ENCODE measurements around the gene C17orf107. TPM values are rescaled to one million over a fixed set of nuclear protein-coding genes. Genes with fewer than 3 reads are reported as not detected.

The C17orf107 gene
- total RNA-seq, 1 experiment from 2014 or later = 2.4 TPM

DNA sequence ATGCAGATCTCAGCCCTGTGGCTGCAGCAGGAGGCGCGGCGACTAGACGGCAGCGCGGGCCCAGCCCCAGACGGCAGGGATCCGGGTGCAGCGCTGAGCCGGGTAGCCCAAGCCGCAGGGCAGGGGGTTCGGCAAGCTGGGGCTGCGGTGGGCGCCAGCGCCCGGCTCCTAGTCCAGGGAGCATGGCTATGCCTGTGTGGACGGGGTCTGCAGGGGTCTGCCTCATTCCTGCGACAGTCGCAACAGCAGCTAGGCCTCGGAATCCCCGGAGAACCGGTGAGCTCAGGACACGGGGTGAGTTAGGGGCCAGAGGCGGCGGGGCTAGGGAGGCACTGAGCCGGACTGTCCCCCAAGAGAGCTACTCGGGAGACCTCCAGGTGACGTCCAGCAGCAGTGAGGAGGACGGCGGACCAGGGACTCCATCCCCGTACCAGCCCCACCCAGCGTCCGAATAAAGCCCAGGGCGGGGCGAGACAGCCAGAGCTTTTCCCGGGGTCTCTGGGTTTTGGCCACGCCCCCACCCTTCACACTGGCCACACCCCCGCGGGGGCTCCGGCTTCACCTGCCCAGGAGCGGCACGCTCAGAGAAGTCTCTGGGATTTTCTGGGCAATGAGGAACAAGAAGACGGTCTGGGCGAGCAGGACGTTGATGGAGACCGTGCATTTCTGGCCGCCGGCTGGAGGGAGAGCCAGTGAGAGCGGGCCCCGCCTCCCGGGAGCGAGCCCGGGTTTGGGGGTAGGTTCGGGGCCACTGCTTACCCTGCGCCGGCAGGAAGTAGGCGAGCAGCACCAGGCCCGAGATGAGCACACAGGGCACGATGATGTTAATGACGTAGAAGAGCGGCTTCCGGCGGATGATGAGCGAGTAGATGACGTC is 1.1 kb downstream of the C17orf107 start:
- TF ChIP-seq, protein P1, sequence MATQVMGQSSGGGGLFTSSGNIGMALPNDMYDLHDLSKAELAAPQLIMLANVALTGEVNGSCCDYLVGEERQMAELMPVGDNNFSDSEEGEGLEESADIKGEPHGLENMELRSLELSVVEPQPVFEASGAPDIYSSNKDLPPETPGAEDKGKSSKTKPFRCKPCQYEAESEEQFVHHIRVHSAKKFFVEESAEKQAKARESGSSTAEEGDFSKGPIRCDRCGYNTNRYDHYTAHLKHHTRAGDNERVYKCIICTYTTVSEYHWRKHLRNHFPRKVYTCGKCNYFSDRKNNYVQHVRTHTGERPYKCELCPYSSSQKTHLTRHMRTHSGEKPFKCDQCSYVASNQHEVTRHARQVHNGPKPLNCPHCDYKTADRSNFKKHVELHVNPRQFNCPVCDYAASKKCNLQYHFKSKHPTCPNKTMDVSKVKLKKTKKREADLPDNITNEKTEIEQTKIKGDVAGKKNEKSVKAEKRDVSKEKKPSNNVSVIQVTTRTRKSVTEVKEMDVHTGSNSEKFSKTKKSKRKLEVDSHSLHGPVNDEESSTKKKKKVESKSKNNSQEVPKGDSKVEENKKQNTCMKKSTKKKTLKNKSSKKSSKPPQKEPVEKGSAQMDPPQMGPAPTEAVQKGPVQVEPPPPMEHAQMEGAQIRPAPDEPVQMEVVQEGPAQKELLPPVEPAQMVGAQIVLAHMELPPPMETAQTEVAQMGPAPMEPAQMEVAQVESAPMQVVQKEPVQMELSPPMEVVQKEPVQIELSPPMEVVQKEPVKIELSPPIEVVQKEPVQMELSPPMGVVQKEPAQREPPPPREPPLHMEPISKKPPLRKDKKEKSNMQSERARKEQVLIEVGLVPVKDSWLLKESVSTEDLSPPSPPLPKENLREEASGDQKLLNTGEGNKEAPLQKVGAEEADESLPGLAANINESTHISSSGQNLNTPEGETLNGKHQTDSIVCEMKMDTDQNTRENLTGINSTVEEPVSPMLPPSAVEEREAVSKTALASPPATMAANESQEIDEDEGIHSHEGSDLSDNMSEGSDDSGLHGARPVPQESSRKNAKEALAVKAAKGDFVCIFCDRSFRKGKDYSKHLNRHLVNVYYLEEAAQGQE (IDR thresholded peaks at IDR 0.05; ENCODE audit: insufficient read depth in 1 of 2, low read depth in 2 of 2, low read length in 1 of 2) = no peak
- TF ChIP-seq, protein P2, sequence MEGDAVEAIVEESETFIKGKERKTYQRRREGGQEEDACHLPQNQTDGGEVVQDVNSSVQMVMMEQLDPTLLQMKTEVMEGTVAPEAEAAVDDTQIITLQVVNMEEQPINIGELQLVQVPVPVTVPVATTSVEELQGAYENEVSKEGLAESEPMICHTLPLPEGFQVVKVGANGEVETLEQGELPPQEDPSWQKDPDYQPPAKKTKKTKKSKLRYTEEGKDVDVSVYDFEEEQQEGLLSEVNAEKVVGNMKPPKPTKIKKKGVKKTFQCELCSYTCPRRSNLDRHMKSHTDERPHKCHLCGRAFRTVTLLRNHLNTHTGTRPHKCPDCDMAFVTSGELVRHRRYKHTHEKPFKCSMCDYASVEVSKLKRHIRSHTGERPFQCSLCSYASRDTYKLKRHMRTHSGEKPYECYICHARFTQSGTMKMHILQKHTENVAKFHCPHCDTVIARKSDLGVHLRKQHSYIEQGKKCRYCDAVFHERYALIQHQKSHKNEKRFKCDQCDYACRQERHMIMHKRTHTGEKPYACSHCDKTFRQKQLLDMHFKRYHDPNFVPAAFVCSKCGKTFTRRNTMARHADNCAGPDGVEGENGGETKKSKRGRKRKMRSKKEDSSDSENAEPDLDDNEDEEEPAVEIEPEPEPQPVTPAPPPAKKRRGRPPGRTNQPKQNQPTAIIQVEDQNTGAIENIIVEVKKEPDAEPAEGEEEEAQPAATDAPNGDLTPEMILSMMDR (IDR thresholded peaks at IDR 0.05) = no peak
- TF ChIP-seq TCF7L2 (IDR thresholded peaks at IDR 0.05; ENCODE audit: low read depth, low read length) (no peak), SIN3A (IDR thresholded peaks at IDR 0.05; ENCODE audit: borderline replicate concordance, insufficient read depth, low read depth, low read length) (no peak), POLR2AphosphoS5 (IDR thresholded peaks at IDR 0.05; ENCODE audit: low read depth, low read length) (no peak)
- no peak for ATAC-seq
- H3K27me3 ChIP-seq (ENCODE audit: control insufficient read depth, insufficient read depth, low read length) = no peaks in the 10 kb centered on the region
- peak overlapping the region; percentile 44 to 61 for H3K4me3 ChIP-seq (ENCODE audit: low read depth in 2 of 2, low read length in 2 of 2)
- no peaks in the 10 kb centered on the region for H3K9me3 ChIP-seq (ENCODE audit: control insufficient read depth, insufficient read depth, low read depth, low read length)
- DNase-seq (ENCODE audit: low read depth, low spot score) = no peak
- no peaks in the 10 kb centered on the region for H3K36me3 ChIP-seq (ENCODE audit: control insufficient read depth, insufficient read depth, low read length)
- intact Hi-C loops (cut with micrococcal nuclease; ENCODE audit: unreplicated experiment) (no loop called here), in situ Hi-C loops (cut with HindIII; ENCODE audit: low pct_unique_long_range_greater_than_20kb, low sequenced_read_pairs) (no loop called here)
- H3K27ac ChIP-seq (ENCODE audit: low read length) = no peak overlapping the region
- no TSS peak for BruUV-seq (replicated peaks)
- H3K4me1 ChIP-seq (ENCODE audit: control insufficient read depth, insufficient read depth, low read length) = no peaks in the 10 kb centered on the region; the same call in 1 of the 2 replicates
- ChIA-PET CTCF (interaction anchor here (0.5 kb wide), 1 partner anchor 155 kb away, joined by 7 read pairs; no protein-coding TSS in a partner anchor), POLR2A (no interaction called here)

DNA sequence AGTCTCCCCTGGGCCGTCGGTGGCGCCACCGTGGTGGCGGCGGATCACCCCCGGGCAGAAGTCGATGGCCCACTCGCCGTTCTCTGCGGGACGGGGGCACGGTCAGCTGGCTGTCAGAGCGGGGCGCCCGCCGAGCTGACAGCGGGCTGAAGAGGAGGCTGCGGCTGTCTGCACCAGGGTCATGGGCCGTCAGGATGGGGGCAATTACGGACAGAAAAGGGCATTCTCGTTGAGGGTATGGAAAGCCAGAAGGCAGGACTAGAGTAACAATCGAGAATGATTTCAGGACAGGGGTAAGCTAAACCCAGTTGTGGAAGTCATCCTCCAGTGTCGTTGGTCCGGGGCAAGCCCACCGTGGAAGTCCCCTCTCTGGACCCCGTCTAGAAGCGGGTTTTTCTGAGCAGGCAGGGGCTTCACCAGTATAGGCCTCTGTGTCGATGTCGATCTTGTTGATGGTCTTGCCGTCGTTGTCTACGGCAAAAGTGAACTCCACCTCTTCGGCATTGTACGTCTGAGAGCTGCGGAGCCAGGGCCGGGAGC is 1.8 kb downstream of the C17orf107 start:
- intact Hi-C loops (cut with micrococcal nuclease; ENCODE audit: unreplicated experiment) = no loop called here
- Histone ChIP-seq H3K27me3 (ENCODE audit: control insufficient read depth, insufficient read depth, low read length) (no peaks in the 10 kb centered on the region), H3K9me3 (ENCODE audit: control insufficient read depth, insufficient read depth, low read depth, low read length) (no peaks in the 10 kb centered on the region), H3K4me3 (ENCODE audit: low read depth in 2 of 2, low read length in 2 of 2) (no peak overlapping the region), H3K4me1 (ENCODE audit: control insufficient read depth, insufficient read depth, low read length) (no peaks in the 10 kb centered on the region; the same call in 1 of the 2 replicates), H3K36me3 (ENCODE audit: control insufficient read depth, insufficient read depth, low read length) (no peaks in the 10 kb centered on the region), H3K27ac (ENCODE audit: low read length) (no peak overlapping the region)
- no peak for ATAC-seq
- in situ Hi-C loops (cut with HindIII; ENCODE audit: low pct_unique_long_range_greater_than_20kb, low sequenced_read_pairs) = no loop called here
- no peak for DNase-seq (ENCODE audit: low read depth, low spot score)
- no TSS peak for BruUV-seq (replicated peaks)
- CTCF ChIA-PET = no interaction called here
- TF ChIP-seq TCF7L2 (IDR thresholded peaks at IDR 0.05; ENCODE audit: low read depth, low read length) (no peak), POLR2AphosphoS5 (IDR thresholded peaks at IDR 0.05; ENCODE audit: low read depth, low read length) (no peak), SIN3A (IDR thresholded peaks at IDR 0.05; ENCODE audit: borderline replicate concordance, insufficient read depth, low read depth, low read length) (no peak)
- TF ChIP-seq, protein P2 (IDR thresholded peaks at IDR 0.05) = no peak
- TF ChIP-seq, protein P1 (IDR thresholded peaks at IDR 0.05; ENCODE audit: insufficient read depth in 1 of 2, low read depth in 2 of 2, low read length in 1 of 2) = no peak
- POLR2A ChIA-PET = no interaction called here
